ENCODE measurements around the gene IFFO2. TPM values are rescaled to one million over a fixed set of nuclear protein-coding genes. Genes with fewer than 3 reads are reported as not detected.

The IFFO2 gene
- total RNA-seq, 2 donors from 2014 or later: 69.2 to 79.1 TPM

- H3K36me3 Mint-ChIP-seq (ENCODE audit: insufficient read depth in 2 of 2): peaks cover 5 to 8% of the 10 kb centered on the region in 2 donors
- peaks cover 7 to 9% of the 10 kb centered on the region in 2 donors for H3K9me3 Mint-ChIP-seq
- no peak overlapping the region for H3K4me3 Mint-ChIP-seq
- H3K27ac Mint-ChIP-seq: no peak overlapping the region
- peaks cover 30% of the 10 kb centered on the region for H3K27me3 Mint-ChIP-seq (ENCODE audit: low read depth)
- DNase-seq: no peak
- H3K4me1 Mint-ChIP-seq (ENCODE audit: low read depth): peaks cover 18% of the 10 kb centered on the region
- ATAC-seq (replicated peaks in 1 of 2): no peak
Observed at GRCh38 chr1:18989176-18989799, 32.8 kb upstream of the IFFO2 start.

GRCh38 chr1:18981242-18981641 lies 24.8 kb upstream of the IFFO2 start:
- peaks cover 13 to 32% of the 10 kb centered on the region in 2 donors for H3K36me3 Mint-ChIP-seq (ENCODE audit: insufficient read depth in 2 of 2)
- H3K4me1 Mint-ChIP-seq (ENCODE audit: low read depth): peaks cover 6% of the 10 kb centered on the region
- ATAC-seq (replicated peaks in 1 of 2) (no peak), DNase-seq (no peak)
- no peak overlapping the region for H3K4me3 Mint-ChIP-seq
- H3K9me3 Mint-ChIP-seq: peaks cover 16 to 26% of the 10 kb centered on the region in 2 donors
- H3K27ac Mint-ChIP-seq: no peak overlapping the region
- peaks cover 66% of the 10 kb centered on the region for H3K27me3 Mint-ChIP-seq (ENCODE audit: low read depth)

- Mint-ChIP-seq H3K27ac (no peak overlapping the region), H3K9me3 (peaks cover 16 to 26% of the 10 kb centered on the region in 2 donors), H3K27me3 (ENCODE audit: low read depth) (peaks cover 54% of the 10 kb centered on the region), H3K4me1 (ENCODE audit: low read depth) (peaks cover 9% of the 10 kb centered on the region), H3K4me3 (no peak overlapping the region), H3K36me3 (ENCODE audit: insufficient read depth in 2 of 2) (peaks cover 13 to 32% of the 10 kb centered on the region in 2 donors)
- ATAC-seq (replicated peaks in 1 of 2) (no peak), DNase-seq (no peak)
Observed at GRCh38 chr1:18978706-18979105, 22.2 kb upstream of the IFFO2 start.

GRCh38 chr1:18977428-18977827 lies 21.0 kb upstream of the IFFO2 start:
- H3K9me3 Mint-ChIP-seq: peaks cover 16 to 26% of the 10 kb centered on the region in 2 donors
- no peak overlapping the region for H3K4me3 Mint-ChIP-seq
- ATAC-seq (replicated peaks in 1 of 2) (no peak), DNase-seq (no peak)
- H3K27me3 Mint-ChIP-seq (ENCODE audit: low read depth): peaks cover 51% of the 10 kb centered on the region
- H3K36me3 Mint-ChIP-seq (ENCODE audit: insufficient read depth in 2 of 2): peaks cover 13 to 32% of the 10 kb centered on the region in 2 donors
- no peak overlapping the region for H3K27ac Mint-ChIP-seq
- H3K4me1 Mint-ChIP-seq (ENCODE audit: low read depth): peaks cover 22% of the 10 kb centered on the region

GRCh38 chr1:18976096-18976495 lies 19.6 kb upstream of the IFFO2 start:
- H3K27ac Mint-ChIP-seq: no peak overlapping the region
- ATAC-seq (replicated peaks in 1 of 2) (no peak), DNase-seq (no peak)
- peaks cover 38% of the 10 kb centered on the region for H3K27me3 Mint-ChIP-seq (ENCODE audit: low read depth)
- H3K9me3 Mint-ChIP-seq: peaks cover 13 to 19% of the 10 kb centered on the region in 2 donors
- H3K36me3 Mint-ChIP-seq (ENCODE audit: insufficient read depth in 2 of 2): peaks cover 11 to 22% of the 10 kb centered on the region in 2 donors
- H3K4me3 Mint-ChIP-seq: no peak overlapping the region
- peaks cover 24% of the 10 kb centered on the region for H3K4me1 Mint-ChIP-seq (ENCODE audit: low read depth)

GRCh38 chr1:18974606-18975005 lies 18.1 kb upstream of the IFFO2 start:
- peaks cover under 1 to 7% of the 10 kb centered on the region in 2 donors for H3K9me3 Mint-ChIP-seq
- DNase-seq: no peak
- H3K27me3 Mint-ChIP-seq (ENCODE audit: low read depth): peaks cover 23% of the 10 kb centered on the region
- peaks cover 24% of the 10 kb centered on the region for H3K4me1 Mint-ChIP-seq (ENCODE audit: low read depth)
- H3K27ac Mint-ChIP-seq: no peak overlapping the region
- H3K4me3 Mint-ChIP-seq: no peak overlapping the region
- peaks cover under 1 to 7% of the 10 kb centered on the region in 2 donors for H3K36me3 Mint-ChIP-seq (ENCODE audit: insufficient read depth in 2 of 2)
- no peak for ATAC-seq (replicated peaks in 1 of 2)

GRCh38 chr1:18974005-18974404 lies 17.5 kb upstream of the IFFO2 start:
- Mint-ChIP-seq H3K36me3 (ENCODE audit: insufficient read depth in 2 of 2) (peaks cover 0 to 3% of the 10 kb centered on the region in 2 donors), H3K27ac (no peak overlapping the region), H3K4me1 (ENCODE audit: low read depth) (peaks cover 24% of the 10 kb centered on the region), H3K27me3 (ENCODE audit: low read depth) (peaks cover 21% of the 10 kb centered on the region), H3K4me3 (no peak overlapping the region), H3K9me3 (peaks cover 0 to 3% of the 10 kb centered on the region in 2 donors)
- no peak for ATAC-seq (replicated peaks in 1 of 2)
- no peak for DNase-seq

- Mint-ChIP-seq H3K4me1 (ENCODE audit: low read depth) (peaks cover 24% of the 10 kb centered on the region), H3K27ac (no peak overlapping the region), H3K9me3 (peaks cover 0 to under 1% of the 10 kb centered on the region in 2 donors), H3K36me3 (ENCODE audit: insufficient read depth in 2 of 2) (no peaks in the 10 kb centered on the region), H3K4me3 (no peak overlapping the region), H3K27me3 (ENCODE audit: low read depth) (peaks cover 19% of the 10 kb centered on the region)
- ATAC-seq (replicated peaks in 1 of 2) (no peak), DNase-seq (no peak)
Observed at GRCh38 chr1:18973446-18973955, 17.0 kb upstream of the IFFO2 start.

GRCh38 chr1:18972991-18973390 lies 16.5 kb upstream of the IFFO2 start:
- DNase-seq (no peak), ATAC-seq (replicated peaks in 1 of 2) (no peak)

GRCh38 chr1:18972531-18972930 lies 16.1 kb upstream of the IFFO2 start:
- DNase-seq: no peak
- ATAC-seq (replicated peaks in 1 of 2): no peak
- Mint-ChIP-seq H3K27ac (no peak overlapping the region), H3K9me3 (peaks cover 0 to 2% of the 10 kb centered on the region in 2 donors), H3K4me1 (ENCODE audit: low read depth) (peaks cover 23% of the 10 kb centered on the region), H3K36me3 (ENCODE audit: insufficient read depth in 2 of 2) (no peaks in the 10 kb centered on the region), H3K27me3 (ENCODE audit: low read depth) (peaks cover 16% of the 10 kb centered on the region), H3K4me3 (no peak overlapping the region)

More at GRCh38 chr1:18972991-18973390, 16.5 kb upstream of the IFFO2 start:
- Mint-ChIP-seq H3K4me1 (ENCODE audit: low read depth) (peaks cover 24% of the 10 kb centered on the region), H3K27ac (no peak overlapping the region), H3K36me3 (ENCODE audit: insufficient read depth in 2 of 2) (no peaks in the 10 kb centered on the region), H3K9me3 (peaks cover 0 to 2% of the 10 kb centered on the region in 2 donors), H3K4me3 (no peak overlapping the region), H3K27me3 (ENCODE audit: low read depth) (peaks cover 21% of the 10 kb centered on the region)

- peaks cover 12% of the 10 kb centered on the region for H3K27me3 Mint-ChIP-seq (ENCODE audit: low read depth)
- H3K4me3 Mint-ChIP-seq: no peak overlapping the region
- DNase-seq (no peak), ATAC-seq (replicated peaks in 1 of 2) (no peak)
- H3K4me1 Mint-ChIP-seq (ENCODE audit: low read depth): peaks cover 28% of the 10 kb centered on the region
- H3K9me3 Mint-ChIP-seq: peaks cover 0 to 2% of the 10 kb centered on the region in 2 donors
- no peak overlapping the region for H3K27ac Mint-ChIP-seq
- H3K36me3 Mint-ChIP-seq (ENCODE audit: insufficient read depth in 2 of 2): no peaks in the 10 kb centered on the region
Observed at GRCh38 chr1:18970762-18971161, 14.3 kb upstream of the IFFO2 start.

GRCh38 chr1:18970358-18970757 lies 13.9 kb upstream of the IFFO2 start:
- no peak for ATAC-seq (replicated peaks in 1 of 2)
- peaks cover 12% of the 10 kb centered on the region for H3K27me3 Mint-ChIP-seq (ENCODE audit: low read depth)

GRCh38 chr1:18967066-18967690 lies 10.7 kb upstream of the IFFO2 start:
- DNase-seq: no peak
- Mint-ChIP-seq H3K36me3 (ENCODE audit: insufficient read depth in 2 of 2) (no peaks in the 10 kb centered on the region), H3K4me3 (no peak overlapping the region), H3K4me1 (ENCODE audit: low read depth) (peaks cover 40% of the 10 kb centered on the region), H3K27me3 (ENCODE audit: low read depth) (peaks cover 6% of the 10 kb centered on the region), H3K27ac (no peak overlapping the region), H3K9me3 (peaks cover 0 to 2% of the 10 kb centered on the region in 2 donors)
- no peak for ATAC-seq (replicated peaks in 1 of 2)

More at GRCh38 chr1:18970358-18970757, 13.9 kb upstream of the IFFO2 start:
- H3K9me3 Mint-ChIP-seq: peaks cover 0 to 2% of the 10 kb centered on the region in 2 donors
- H3K4me3 Mint-ChIP-seq: no peak overlapping the region
- H3K27ac Mint-ChIP-seq: no peak overlapping the region
- DNase-seq: no peak
- H3K4me1 Mint-ChIP-seq (ENCODE audit: low read depth): peaks cover 32% of the 10 kb centered on the region
- H3K36me3 Mint-ChIP-seq (ENCODE audit: insufficient read depth in 2 of 2): no peaks in the 10 kb centered on the region
